HUES48 (cell line): ENCODE measurements around the gene RPS18.
"Not testable (repeated sequence)": the region's sequence is repeated elsewhere in the genome, so short reads cannot be mapped to it uniquely, and the experiment has no call there.

Experiments used
- H3K27ac ChIP-seq: one replicate; pipeline ENCODE4 v1.7.0; 2013; ENCODE audit warnings: low read depth, low read length, inconsistent platforms
- H3K27me3 ChIP-seq: 2 replicates; pipeline ENCODE4 v1.6.1; 2013; ENCODE audit warnings: mild to moderate bottlenecking, low read length; ENCODE audit not compliant: control insufficient read depth, insufficient read depth
- H3K36me3 ChIP-seq: 2 replicates; pipeline ENCODE4 v1.6.1; 2013; ENCODE audit warnings: low read length; ENCODE audit not compliant: control insufficient read depth, insufficient read depth
- H3K4me1 ChIP-seq: 2 replicates; pipeline ENCODE4 v1.6.1; 2013; ENCODE audit warnings: mild to moderate bottlenecking, low read length; ENCODE audit not compliant: control insufficient read depth, insufficient read depth
- H3K4me3 ChIP-seq: 2 replicates; pipeline ENCODE4 v1.5.1; 2013; ENCODE audit warnings: mild to moderate bottlenecking, low read depth, low read length
- H3K9ac ChIP-seq: 2 replicates; pipeline ENCODE4 v1.6.1; 2013; ENCODE audit warnings: mild to moderate bottlenecking, low read depth, low read length, moderate library complexity
- H3K9me3 ChIP-seq: 2 replicates; pipeline ENCODE4 v1.6.1; 2013; ENCODE audit warnings: low read length; ENCODE audit not compliant: control insufficient read depth, insufficient read depth

Gene RPS18

GRCh38 chr6:33279257-33279695, 7.4 kb downstream of the RPS18 start:
- Histone ChIP-seq H3K36me3 (peaks cover 75% of the 10 kb centered on the region), H3K4me1 (peaks cover 18% of the 10 kb centered on the region), H3K9ac (no peak overlapping the region), H3K27ac (no peak overlapping the region), H3K4me3 (no peak overlapping the region), H3K27me3 (no peaks in the 10 kb centered on the region), H3K9me3 (no peaks in the 10 kb centered on the region)

- H3K4me1 ChIP-seq: peaks cover 10% of the 10 kb centered on the region; the same call in 1 of the 2 replicates
- H3K27me3 ChIP-seq: no peaks in the 10 kb centered on the region
- no peaks in the 10 kb centered on the region for H3K9me3 ChIP-seq
- no peak overlapping the region for H3K4me3 ChIP-seq
- H3K27ac ChIP-seq: no peak overlapping the region
- peaks cover 75% of the 10 kb centered on the region for H3K36me3 ChIP-seq
- H3K9ac ChIP-seq: no peak overlapping the region
Measured at GRCh38 chr6:33279971-33280511, 8.2 kb downstream of the RPS18 start.

- H3K4me3 ChIP-seq: no peak overlapping the region
- peaks cover 74% of the 10 kb centered on the region for H3K36me3 ChIP-seq
- no peaks in the 10 kb centered on the region for H3K9me3 ChIP-seq
- H3K4me1 ChIP-seq: peaks cover 9% of the 10 kb centered on the region; the same call in 1 of the 2 replicates
- no peaks in the 10 kb centered on the region for H3K27me3 ChIP-seq
- no peak overlapping the region for H3K9ac ChIP-seq
- no peak overlapping the region for H3K27ac ChIP-seq
Measured at GRCh38 chr6:33280539-33280938, 8.7 kb downstream of the RPS18 start.

- not testable (repeated sequence) for H3K27ac ChIP-seq, H3K4me3 ChIP-seq, H3K9me3 ChIP-seq, H3K9ac ChIP-seq, H3K4me1 ChIP-seq, H3K27me3 ChIP-seq
- peaks cover 69% of the 10 kb centered on the region for H3K36me3 ChIP-seq
Measured at GRCh38 chr6:33285214-33285613, 13.3 kb downstream of the RPS18 start.

DNA sequence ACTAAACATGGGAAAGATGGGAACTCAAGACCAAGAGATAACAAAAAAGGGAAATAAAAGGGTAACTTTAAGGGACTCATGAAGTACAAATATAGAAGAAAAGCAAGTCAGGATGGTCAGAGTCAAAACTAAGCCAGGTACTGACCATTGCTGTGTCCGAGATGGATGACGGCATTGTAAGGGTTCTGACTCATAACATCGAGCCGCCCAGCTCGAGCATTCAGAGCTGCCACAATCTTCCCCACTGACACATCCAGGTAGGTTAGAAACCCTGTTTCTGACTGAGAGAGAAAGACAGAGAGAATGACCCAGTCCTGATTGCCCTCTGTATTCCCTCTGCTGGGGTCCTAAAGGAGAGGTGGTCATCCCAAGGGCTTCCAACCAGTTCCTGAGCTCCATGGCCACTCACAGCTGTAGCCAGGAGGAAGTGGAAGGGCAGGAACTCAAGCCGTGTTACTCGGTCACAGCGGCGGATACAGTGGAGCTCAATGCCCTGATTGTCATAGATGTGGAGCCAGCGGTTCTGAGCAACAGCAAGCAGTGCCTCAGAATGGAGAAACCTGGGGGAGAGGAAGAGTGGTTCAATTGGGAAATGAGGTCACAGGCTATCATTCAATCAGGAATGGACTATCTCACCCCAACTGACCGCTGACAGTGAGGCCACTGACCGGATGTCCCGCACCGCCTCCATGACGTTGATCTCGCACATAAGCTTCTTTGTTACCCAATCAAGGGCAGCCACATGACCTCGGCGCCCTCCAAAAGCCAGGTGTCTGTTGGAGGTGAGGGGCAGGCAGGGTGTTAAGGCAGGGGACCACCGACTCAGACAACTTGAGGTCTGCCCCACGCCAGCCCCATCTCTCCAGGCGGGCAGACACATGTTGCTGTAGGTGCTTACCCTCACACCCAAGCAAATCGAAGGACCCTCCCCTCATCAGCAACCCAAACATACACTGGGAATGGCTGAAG, 15.4 kb downstream of the RPS18 start:
- no peak overlapping the region for H3K9ac ChIP-seq

DNA sequence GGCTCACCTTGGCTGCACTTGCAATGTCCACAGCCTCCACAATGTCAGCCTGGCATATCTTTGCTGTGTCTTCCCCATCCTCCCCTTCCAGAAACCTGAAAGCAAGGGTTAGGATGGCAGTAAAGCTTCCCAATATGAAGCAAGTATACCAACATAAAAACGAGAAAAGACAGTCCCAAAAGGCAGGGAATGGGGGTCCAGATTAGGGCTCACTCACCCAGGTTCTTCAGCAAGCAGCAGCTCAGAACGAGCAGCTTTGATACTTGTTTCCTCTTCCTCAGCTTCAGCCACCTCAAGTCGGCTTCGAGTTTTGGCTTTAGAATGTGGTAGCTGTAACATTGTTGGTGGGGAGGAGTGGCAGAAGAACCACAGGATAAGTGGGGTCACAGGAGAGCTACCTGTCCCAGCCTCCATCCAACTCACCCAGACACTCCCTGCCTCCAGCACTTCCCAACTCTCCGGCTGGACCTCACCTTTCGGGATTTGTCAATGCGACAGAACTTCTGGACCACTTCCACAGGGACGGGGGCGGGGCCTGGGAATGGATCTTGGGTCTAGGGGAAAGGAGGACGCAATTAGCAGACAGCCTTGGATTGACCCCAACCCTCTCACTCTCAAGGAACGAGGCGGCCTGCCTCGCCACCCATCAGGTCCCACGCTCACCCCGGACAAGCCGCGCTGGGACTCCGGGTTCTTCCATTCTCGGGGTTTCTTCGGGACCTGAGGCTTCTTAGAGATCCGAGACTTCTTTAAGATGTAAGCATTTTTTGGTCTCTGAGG, 16.5 kb downstream of the RPS18 start:
- Histone ChIP-seq H3K27ac (no peak overlapping the region), H3K36me3 (peaks cover 72% of the 10 kb centered on the region), H3K4me3 (peak overlapping the region; percentile 98), H3K9me3 (no peaks in the 10 kb centered on the region), H3K9ac (peak overlapping the region; percentile 17; the same call in 1 of the 2 replicates), H3K27me3 (no peaks in the 10 kb centered on the region), H3K4me1 (no peaks in the 10 kb centered on the region)

More for the DNA sequence above, 15.4 kb downstream of the RPS18 start:
- H3K36me3 ChIP-seq: peaks cover 69% of the 10 kb centered on the region
- H3K4me1 ChIP-seq: no peaks in the 10 kb centered on the region
- H3K9me3 ChIP-seq: no peaks in the 10 kb centered on the region
- H3K27ac ChIP-seq: no peak overlapping the region
- no peak overlapping the region for H3K4me3 ChIP-seq
- no peaks in the 10 kb centered on the region for H3K27me3 ChIP-seq

GRCh38 chr6:33288921-33289783, 17.3 kb downstream of the RPS18 start, which contains the start of the genes PFDN6 and WDR46:
Gene PFDN6, plus strand, starts transcription at chr6:33289601. Its CDS starts 256 bp downstream, at chr6:33289857.
Gene WDR46, minus strand, starts transcription at chr6:33289239. Its CDS starts 69 bp downstream, at chr6:33289170.
- no peaks in the 10 kb centered on the region for H3K9me3 ChIP-seq
- H3K27me3 ChIP-seq: no peaks in the 10 kb centered on the region
- H3K4me3 ChIP-seq: peak within 1 kb of the TSS; percentile 98
- peaks cover 71% of the 10 kb centered on the region for H3K36me3 ChIP-seq
- H3K4me1 ChIP-seq: no peaks in the 10 kb centered on the region
- H3K9ac ChIP-seq: peak within 1 kb of the TSS; percentile 68
- peak within 1 kb of the TSS; percentile 21 for H3K27ac ChIP-seq

GRCh38 chr6:33289784-33290315, 18.0 kb downstream of the RPS18 start:
- peak overlapping the region; percentile 21 for H3K27ac ChIP-seq
- H3K36me3 ChIP-seq: peaks cover 69% of the 10 kb centered on the region
- peak overlapping the region; percentile 98 for H3K4me3 ChIP-seq
- H3K27me3 ChIP-seq: no peaks in the 10 kb centered on the region
- H3K9me3 ChIP-seq: no peaks in the 10 kb centered on the region
- H3K9ac ChIP-seq: peak overlapping the region; percentile 68
- H3K4me1 ChIP-seq: no peaks in the 10 kb centered on the region

DNA sequence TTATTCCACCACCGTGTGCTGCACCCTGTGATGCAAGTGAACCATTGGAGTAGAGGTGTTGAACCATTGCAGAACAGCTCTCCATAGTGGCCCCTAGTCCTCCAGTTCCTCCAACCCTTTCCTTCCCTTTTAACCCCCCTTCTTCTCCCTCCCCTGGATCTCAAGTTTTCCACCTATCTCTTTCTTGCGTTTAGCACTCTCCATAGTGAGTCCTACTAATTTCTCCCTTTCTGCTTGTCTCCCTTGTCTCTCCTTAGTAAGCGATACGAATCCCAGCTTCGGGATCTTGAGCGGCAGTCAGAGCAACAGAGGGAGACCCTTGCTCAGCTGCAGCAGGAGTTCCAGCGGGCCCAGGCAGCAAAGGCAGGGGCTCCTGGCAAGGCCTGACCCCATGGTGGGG, 18.6 kb downstream of the RPS18 start:
- Histone ChIP-seq H3K4me3 (peak overlapping the region; percentile 98), H3K36me3 (peaks cover 69% of the 10 kb centered on the region), H3K27ac (no peak overlapping the region), H3K9me3 (no peaks in the 10 kb centered on the region), H3K27me3 (no peaks in the 10 kb centered on the region), H3K9ac (no peak overlapping the region), H3K4me1 (no peaks in the 10 kb centered on the region)
